Measurements from ENCODE around the gene EXOC2. TPM values are rescaled to one million over a fixed set of nuclear protein-coding genes. Genes with fewer than 3 reads are reported as not detected.

Gene EXOC2
- total RNA-seq, 1 experiment from 2014 or later: 24.5 TPM

DNA sequence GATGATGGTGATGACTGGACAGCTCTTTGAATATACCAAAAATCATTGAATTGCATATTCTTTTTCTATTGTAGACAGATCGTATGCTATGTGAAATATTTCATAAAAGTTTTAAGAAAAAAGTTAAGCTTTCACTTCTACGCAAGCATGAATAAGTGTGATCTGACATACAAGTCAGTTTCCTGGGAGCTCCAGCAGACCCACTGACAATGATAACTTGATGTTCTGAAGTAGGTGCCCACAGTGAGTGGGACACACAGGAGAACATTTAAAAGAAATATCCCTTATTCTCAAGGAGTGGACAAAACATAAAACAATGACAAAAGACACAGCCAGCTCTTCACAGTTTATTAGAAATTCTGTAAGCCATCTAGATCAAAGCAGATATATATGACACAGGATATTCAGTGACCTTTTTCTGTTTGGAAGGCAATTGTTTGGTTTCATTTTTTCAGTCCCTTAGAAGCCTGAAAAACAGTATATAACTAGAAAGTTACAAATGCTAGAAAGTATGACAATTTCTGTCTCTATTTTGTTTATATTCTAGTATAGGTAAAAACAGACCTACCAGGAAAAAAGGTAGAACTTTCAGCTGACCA is 200.0 kb downstream of the EXOC2 start:
- no peak overlapping the region for H3K4me3 ChIP-seq (replicated peaks in 1 of 2; ENCODE audit: low read depth in 1 of 2, low read length in 2 of 2)
- RAD21 ChIA-PET (ENCODE audit: low non-redundant PET in 1 of 2, low total read pairs in 2 of 2, uncharacterized antibody in 2 of 2, unreplicated experiment in 2 of 2): no interaction called here
- H3K9ac ChIP-seq (ENCODE audit: low read length): no peak overlapping the region
- no peaks in the 10 kb centered on the region for H3K9me2 ChIP-seq (ENCODE audit: insufficient read depth)
- TF ChIP-seq TCF7L2 (IDR thresholded peaks at IDR 0.05; ENCODE audit: borderline replicate concordance, extremely low read depth, insufficient read depth, insufficient read length): no peak
- TF ChIP-seq ELF1 (IDR thresholded peaks at IDR 0.05; ENCODE audit: borderline replicate concordance, low read depth): no peak
- TF ChIP-seq, protein P1, sequence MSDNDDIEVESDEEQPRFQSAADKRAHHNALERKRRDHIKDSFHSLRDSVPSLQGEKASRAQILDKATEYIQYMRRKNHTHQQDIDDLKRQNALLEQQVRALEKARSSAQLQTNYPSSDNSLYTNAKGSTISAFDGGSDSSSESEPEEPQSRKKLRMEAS (IDR thresholded peaks at IDR 0.05): no peak
- no peak for TF ChIP-seq FOSL1 (IDR thresholded peaks at IDR 0.05; ENCODE audit: low read depth)
- TF ChIP-seq SIN3A (IDR thresholded peaks at IDR 0.05; ENCODE audit: low read depth): no peak
- TF ChIP-seq JUND (IDR thresholded peaks at IDR 0.05): no peak
- H3K4me2 ChIP-seq (ENCODE audit: low read length): no peak overlapping the region
- intact Hi-C loops (cut with micrococcal nuclease): no loop called here
- DNase-seq (ENCODE audit: low read depth, low spot score) (no peak), ATAC-seq (no peak)
- no peaks in the 10 kb centered on the region for H3K4me1 ChIP-seq (ENCODE audit: control insufficient read depth in 1 of 2, insufficient read depth in 2 of 2, low read length in 2 of 2)
- H3K27me3 ChIP-seq (ENCODE audit: insufficient read depth, low read length): no peaks in the 10 kb centered on the region
- POLR2A ChIA-PET: no interaction called here
- no peaks in the 10 kb centered on the region for H3K79me2 ChIP-seq (ENCODE audit: insufficient read depth, low read length)
- H4K20me1 ChIP-seq (ENCODE audit: insufficient read depth): no peaks in the 10 kb centered on the region
- CTCF ChIA-PET: no interaction called here
- H3K9me3 ChIP-seq (ENCODE audit: control insufficient read depth in 1 of 2, insufficient read depth in 1 of 2, low read depth in 1 of 2, low read length in 2 of 2): no peaks in the 10 kb centered on the region
- peaks cover 0 to 11% of the 10 kb centered on the region in 2 experiments; a peak in 1 of 4 replicates for H3K36me3 ChIP-seq (ENCODE audit: control insufficient read depth in 1 of 2, insufficient read depth in 2 of 2, low read length in 2 of 2)
- no TSS peak for BruUV-seq (replicated peaks)
- no peak overlapping the region for H2AFZ ChIP-seq (ENCODE audit: low read depth, low read length, poor library complexity, severe bottlenecking)
- no peak overlapping the region for H3K27ac ChIP-seq (ENCODE audit: low read depth, low read length)

DNA sequence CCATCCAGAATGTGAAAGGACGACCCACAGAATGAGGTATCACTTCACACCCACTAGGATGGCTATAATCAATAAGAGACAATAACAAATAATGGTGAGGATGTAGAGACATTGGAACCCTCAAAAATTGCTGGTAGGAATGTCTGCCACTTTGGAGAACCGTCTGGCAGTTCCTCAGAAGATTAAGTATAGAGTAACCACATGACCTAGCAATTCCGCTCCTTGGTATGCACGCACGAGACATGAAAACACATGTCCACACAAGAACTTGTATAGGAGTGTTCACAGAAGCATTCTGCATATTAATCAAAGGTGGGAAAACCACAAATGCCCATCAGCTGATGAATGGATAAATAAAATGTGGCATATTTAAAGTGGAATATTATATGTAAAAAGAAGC is 200.8 kb downstream of the EXOC2 start:
- no peaks in the 10 kb centered on the region for H3K9me2 ChIP-seq (ENCODE audit: insufficient read depth)
- H3K4me1 ChIP-seq (ENCODE audit: control insufficient read depth in 1 of 2, insufficient read depth in 2 of 2, low read length in 2 of 2): no peaks in the 10 kb centered on the region
- H3K27me3 ChIP-seq (ENCODE audit: insufficient read depth, low read length): no peaks in the 10 kb centered on the region
- POLR2A ChIA-PET: no interaction called here
- H3K9ac ChIP-seq (ENCODE audit: low read length): no peak overlapping the region
- DNase-seq (ENCODE audit: low read depth, low spot score) (no peak), ATAC-seq (no peak)
- TF ChIP-seq FOSL1 (IDR thresholded peaks at IDR 0.05; ENCODE audit: low read depth) (no peak), EZH2phosphoT487 (IDR thresholded peaks at IDR 0.05; ENCODE audit: borderline replicate concordance) (no peak), YY1 (IDR thresholded peaks at IDR 0.05; ENCODE audit: extremely low read depth, insufficient replicate concordance, low read depth, low read length) (no peak), EZH2 (IDR thresholded peaks at IDR 0.05) (no peak)
- peaks cover 0 to 11% of the 10 kb centered on the region in 2 experiments; a peak in 1 of 4 replicates for H3K36me3 ChIP-seq (ENCODE audit: control insufficient read depth in 1 of 2, insufficient read depth in 2 of 2, low read length in 2 of 2)
- H3K4me3 ChIP-seq (replicated peaks in 1 of 2; ENCODE audit: low read depth in 1 of 2, low read length in 2 of 2): no peak overlapping the region
- intact Hi-C loops (cut with micrococcal nuclease): no loop called here
- CTCF ChIA-PET: no interaction called here
- no peaks in the 10 kb centered on the region for H4K20me1 ChIP-seq (ENCODE audit: insufficient read depth)
- no peak overlapping the region for H3K4me2 ChIP-seq (ENCODE audit: low read length)
- no TSS peak for BruUV-seq (replicated peaks)
- H3K27ac ChIP-seq (ENCODE audit: low read depth, low read length): no peak overlapping the region
- H2AFZ ChIP-seq (ENCODE audit: low read depth, low read length, poor library complexity, severe bottlenecking): no peak overlapping the region
- RAD21 ChIA-PET (ENCODE audit: low non-redundant PET in 1 of 2, low total read pairs in 2 of 2, uncharacterized antibody in 2 of 2, unreplicated experiment in 2 of 2): no interaction called here
- H3K79me2 ChIP-seq (ENCODE audit: insufficient read depth, low read length): no peaks in the 10 kb centered on the region
- no peaks in the 10 kb centered on the region for H3K9me3 ChIP-seq (ENCODE audit: control insufficient read depth in 1 of 2, insufficient read depth in 1 of 2, low read depth in 1 of 2, low read length in 2 of 2)

Measured in HCT116 (cell line).